RWPE2 (cell line): Measurements from ENCODE around the gene SYVN1.

Source experiments
- ATAC-seq: fragments of 200-7000 bp; cut with Tn5 transposase; 3 replicates; pipeline ENCODE4 v1.9.1; 2021; ENCODE audit warnings: low read depth
- DNase-seq: peaks from one replicate; pipeline ENCODE4 v3.0.0-alpha.2; 2020; ENCODE audit warnings: low spot score
- H3K27ac ChIP-seq: fragments of 450-650 bp; 2 replicates; pipeline ENCODE4 v1.5.1; 2017; ENCODE audit warnings: mild to moderate bottlenecking; ENCODE audit not compliant: poor library complexity, severe bottlenecking
- H3K27me3 ChIP-seq: fragments of 250-450 bp; sonication (Bioruptor Pico); 2 replicates; pipeline ENCODE4 v1.5.1; 2021; ENCODE audit warnings: mild to moderate bottlenecking, moderate library complexity; ENCODE audit not compliant: insufficient read depth, poor library complexity, severe bottlenecking
- H3K36me3 ChIP-seq: fragments of 250-450 bp; sonication (Bioruptor Pico); 2 replicates; pipeline ENCODE4 v1.5.1; 2020; ENCODE audit warnings: low read depth, mild to moderate bottlenecking, moderate library complexity
- H3K4me1 ChIP-seq: fragments of 250-450 bp; sonication (Bioruptor Pico); 2 replicates; pipeline ENCODE4 v1.5.1; 2021; ENCODE audit warnings: mild to moderate bottlenecking, moderate library complexity; ENCODE audit not compliant: insufficient read depth, poor library complexity, severe bottlenecking
- H3K4me3 ChIP-seq: fragments of 250-450 bp; sonication (Bioruptor Pico); 2 replicates; pipeline ENCODE4 v1.5.1; 2021; ENCODE audit warnings: mild to moderate bottlenecking, moderate library complexity; ENCODE audit not compliant: severe bottlenecking
- H3K9me3 ChIP-seq: fragments of 250-450 bp; sonication (Bioruptor Pico); 2 replicates; pipeline ENCODE4 v1.5.1; 2021; ENCODE audit warnings: mild to moderate bottlenecking, moderate library complexity; ENCODE audit not compliant: severe bottlenecking
- TF ChIP-seq, protein P1 (sequence below): fragments of 450-650 bp; IDR thresholded peaks from one replicate; pipeline ENCODE4 v1.5.1; 2017; ENCODE audit warnings: mild to moderate bottlenecking, moderate library complexity; ENCODE audit not compliant: poor library complexity, severe bottlenecking

The SYVN1 gene

DNA sequence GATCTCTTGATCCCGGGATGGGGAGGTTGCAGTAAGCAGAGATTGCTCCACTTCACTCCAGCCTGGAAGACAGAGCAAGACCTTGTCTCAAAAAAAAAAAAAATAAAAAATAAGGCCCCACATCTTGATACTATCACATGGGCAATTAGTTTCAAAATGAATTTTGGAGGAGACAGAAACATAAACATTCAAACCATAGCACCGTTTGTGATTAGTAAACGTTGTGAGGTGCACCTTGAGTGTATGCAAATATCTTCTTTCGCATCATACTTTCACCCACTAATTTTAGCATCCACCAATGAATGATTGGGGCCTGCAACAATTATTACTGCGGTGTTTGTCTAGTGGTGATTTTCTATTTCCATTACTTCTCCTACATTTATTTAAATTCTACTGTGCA, 24.7 kb upstream of the SYVN1 start:
- ATAC-seq, result no peak
- no peak overlapping the region for H3K27ac ChIP-seq

DNA sequence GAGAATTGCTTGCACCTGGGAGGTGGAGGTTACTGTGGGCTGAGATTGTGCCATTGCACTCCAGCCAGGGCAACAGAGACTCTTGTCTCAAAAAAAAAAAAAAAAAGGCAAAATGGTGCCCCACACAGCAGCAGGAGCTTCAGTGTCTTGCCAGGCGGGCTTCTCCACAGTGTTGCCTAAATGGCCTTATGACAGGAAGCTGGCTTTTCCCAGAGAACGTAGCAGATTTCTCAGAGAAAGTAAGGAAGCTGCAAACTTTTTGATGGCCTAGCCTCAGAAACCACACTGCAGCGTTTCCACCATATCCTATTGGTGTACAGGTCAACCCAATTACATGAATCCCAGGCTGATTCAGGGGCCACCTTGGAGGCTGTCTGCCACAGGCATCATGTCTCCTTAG, 23.0 kb upstream of the SYVN1 start:
- Histone ChIP-seq H3K9me3 (no peaks in the 10 kb centered on the region), H3K27ac (no peak overlapping the region), H3K27me3 (no peaks in the 10 kb centered on the region), H3K4me3 (no peak overlapping the region), H3K4me1 (no peaks in the 10 kb centered on the region), H3K36me3 (no peaks in the 10 kb centered on the region)
- ATAC-seq (no peak), DNase-seq (no peak)
- TF ChIP-seq, protein P1, sequence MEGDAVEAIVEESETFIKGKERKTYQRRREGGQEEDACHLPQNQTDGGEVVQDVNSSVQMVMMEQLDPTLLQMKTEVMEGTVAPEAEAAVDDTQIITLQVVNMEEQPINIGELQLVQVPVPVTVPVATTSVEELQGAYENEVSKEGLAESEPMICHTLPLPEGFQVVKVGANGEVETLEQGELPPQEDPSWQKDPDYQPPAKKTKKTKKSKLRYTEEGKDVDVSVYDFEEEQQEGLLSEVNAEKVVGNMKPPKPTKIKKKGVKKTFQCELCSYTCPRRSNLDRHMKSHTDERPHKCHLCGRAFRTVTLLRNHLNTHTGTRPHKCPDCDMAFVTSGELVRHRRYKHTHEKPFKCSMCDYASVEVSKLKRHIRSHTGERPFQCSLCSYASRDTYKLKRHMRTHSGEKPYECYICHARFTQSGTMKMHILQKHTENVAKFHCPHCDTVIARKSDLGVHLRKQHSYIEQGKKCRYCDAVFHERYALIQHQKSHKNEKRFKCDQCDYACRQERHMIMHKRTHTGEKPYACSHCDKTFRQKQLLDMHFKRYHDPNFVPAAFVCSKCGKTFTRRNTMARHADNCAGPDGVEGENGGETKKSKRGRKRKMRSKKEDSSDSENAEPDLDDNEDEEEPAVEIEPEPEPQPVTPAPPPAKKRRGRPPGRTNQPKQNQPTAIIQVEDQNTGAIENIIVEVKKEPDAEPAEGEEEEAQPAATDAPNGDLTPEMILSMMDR, result no peak

More for the DNA sequence above, 24.7 kb upstream of the SYVN1 start:
- no peaks in the 10 kb centered on the region for H3K9me3 ChIP-seq
- H3K4me3 ChIP-seq, result no peak overlapping the region
- no peak for DNase-seq
- no peaks in the 10 kb centered on the region for H3K36me3 ChIP-seq
- TF ChIP-seq, protein P1, result no peak
- no peaks in the 10 kb centered on the region for H3K27me3 ChIP-seq
- no peaks in the 10 kb centered on the region for H3K4me1 ChIP-seq

DNA sequence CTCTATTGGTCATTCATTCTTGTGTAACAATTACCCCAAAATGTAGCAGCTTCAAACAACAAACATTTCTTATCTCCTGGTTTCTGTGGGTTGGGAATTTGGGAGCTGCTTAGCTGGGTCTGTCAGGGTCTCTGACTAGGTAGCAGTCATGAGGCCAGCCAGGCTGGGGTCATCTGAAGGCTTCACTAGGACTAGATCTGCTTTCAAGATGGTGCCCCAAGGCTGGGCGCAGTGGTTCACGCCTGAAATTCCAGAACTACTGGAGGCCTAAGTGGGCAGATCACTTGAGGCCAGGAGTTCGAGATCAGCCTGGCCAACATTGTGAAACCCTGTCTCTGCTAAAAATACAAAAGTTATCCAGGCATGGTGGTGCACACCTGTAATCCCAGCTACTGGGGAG, 22.6 kb upstream of the SYVN1 start:
- no peak for DNase-seq
- no peaks in the 10 kb centered on the region for H3K27me3 ChIP-seq
- TF ChIP-seq, protein P1, result no peak

DNA sequence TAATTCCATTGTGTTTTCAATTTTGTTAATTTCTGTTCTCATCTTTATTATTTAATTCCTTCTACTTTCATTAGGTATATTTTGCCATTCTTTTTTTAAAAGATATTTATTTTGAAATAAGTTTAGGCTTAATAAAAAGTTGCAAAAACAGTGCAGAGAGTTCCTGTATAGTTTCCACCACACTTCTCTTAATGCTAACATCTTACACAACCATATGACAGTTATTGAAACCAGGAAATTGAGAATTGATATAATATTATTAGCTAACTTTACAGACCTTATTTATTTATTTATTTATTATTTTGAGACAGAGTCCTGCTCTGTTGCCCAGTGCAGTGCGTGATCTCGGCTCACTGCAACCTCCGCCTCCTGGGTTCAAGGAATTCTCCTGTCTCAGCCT, 21.9 kb upstream of the SYVN1 start:
- Histone ChIP-seq H3K4me1 (peaks cover 3% of the 10 kb centered on the region), H3K27ac (no peak overlapping the region), H3K36me3 (no peaks in the 10 kb centered on the region), H3K27me3 (no peaks in the 10 kb centered on the region), H3K9me3 (no peaks in the 10 kb centered on the region), H3K4me3 (no peak overlapping the region)
- no peak for ATAC-seq
- TF ChIP-seq, protein P1, result no peak
- no peak for DNase-seq

More for the DNA sequence above, 22.6 kb upstream of the SYVN1 start:
- H3K36me3 ChIP-seq, result no peaks in the 10 kb centered on the region
- no peaks in the 10 kb centered on the region for H3K4me1 ChIP-seq
- H3K4me3 ChIP-seq, result no peak overlapping the region
- ATAC-seq, result no peak
- H3K27ac ChIP-seq, result no peak overlapping the region
- H3K9me3 ChIP-seq, result no peaks in the 10 kb centered on the region

DNA sequence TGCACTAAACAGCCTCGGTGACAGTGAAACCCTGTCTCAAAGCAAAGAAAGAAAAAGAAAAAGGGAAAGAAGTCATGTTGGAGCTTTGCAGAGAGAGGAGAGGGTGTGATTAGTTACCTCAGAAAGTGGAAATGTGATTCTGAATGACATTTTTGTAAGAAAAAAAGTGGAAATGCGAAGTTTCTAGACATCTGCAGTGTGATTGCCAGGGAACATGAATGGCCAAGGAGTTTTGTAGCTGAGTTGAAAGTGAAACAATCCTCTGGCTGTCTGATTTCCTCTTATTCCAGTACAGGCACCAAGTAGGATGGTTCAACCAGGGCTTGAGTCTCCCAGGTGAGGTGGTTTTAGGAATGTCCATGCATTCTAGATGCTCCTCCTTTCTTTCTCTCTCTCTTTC, 17.8 kb upstream of the SYVN1 start:
- ATAC-seq, result no peak
- no peak overlapping the region for H3K27ac ChIP-seq
- DNase-seq, result no peak

More for the DNA sequence above, 17.8 kb upstream of the SYVN1 start:
- TF ChIP-seq, protein P1, result no peak
- no peak overlapping the region for H3K4me3 ChIP-seq
- no peaks in the 10 kb centered on the region for H3K36me3 ChIP-seq
- no peaks in the 10 kb centered on the region for H3K27me3 ChIP-seq
- peaks cover 12% of the 10 kb centered on the region for H3K4me1 ChIP-seq
- peaks cover under 1% of the 10 kb centered on the region for H3K9me3 ChIP-seq
